ENCODE results near the gene KRTAP4-6.
"Not testable (repeated sequence)": the region's sequence is repeated elsewhere in the genome, so short reads cannot be mapped to it uniquely, and the experiment has no call there.

KRTAP4-6 gene

DNA sequence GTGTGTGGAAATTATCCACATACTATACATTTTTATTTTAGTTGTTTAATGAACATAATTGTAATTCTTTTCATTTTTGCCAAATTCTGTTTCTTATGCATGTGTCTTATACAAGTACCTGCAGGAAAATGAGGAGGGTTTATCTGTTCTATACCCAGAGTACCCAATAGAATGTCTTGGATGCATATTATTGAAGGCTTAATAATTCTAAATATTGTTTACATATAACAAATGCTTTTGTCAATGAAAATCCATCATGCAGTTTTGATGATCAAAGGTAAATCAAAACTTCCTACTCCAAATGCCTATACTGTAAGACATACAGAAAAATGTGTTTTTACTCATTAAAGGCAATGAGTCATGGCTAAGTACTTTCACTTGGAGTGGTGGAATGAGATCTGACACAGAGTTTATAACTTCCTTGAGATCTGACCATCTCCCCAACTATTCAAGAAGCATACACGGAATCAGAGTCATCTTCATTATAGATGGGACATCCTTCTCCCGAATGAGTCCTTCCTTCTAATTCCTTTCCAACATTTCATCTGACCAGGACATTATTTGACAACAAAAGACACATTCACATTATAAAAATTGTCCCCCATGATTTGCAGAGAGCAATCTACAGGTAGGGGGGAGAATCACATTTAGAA lies 35.8 kb downstream of the KRTAP4-6 start:
- DNase-seq: not testable (repeated sequence)

DNA sequence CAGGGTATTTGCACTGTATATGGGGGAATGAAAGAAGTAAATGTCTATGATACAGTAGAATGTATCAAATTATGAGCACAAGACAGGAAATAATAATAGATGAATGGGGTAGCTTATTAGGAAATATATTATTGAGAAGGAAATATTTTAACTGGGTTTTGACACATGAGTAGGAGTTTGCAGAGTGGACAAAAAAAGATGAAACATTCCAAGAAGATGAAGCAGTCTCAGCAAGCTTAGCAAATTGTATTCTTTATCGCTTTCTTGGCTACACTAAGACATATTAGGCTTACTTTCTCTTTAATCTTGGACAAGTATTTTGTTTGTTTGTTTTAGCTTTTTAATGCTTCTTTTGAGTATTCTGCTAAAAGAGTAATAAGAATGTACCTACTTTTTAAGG lies 36.4 kb downstream of the KRTAP4-6 start:
- no peak for DNase-seq

DNA sequence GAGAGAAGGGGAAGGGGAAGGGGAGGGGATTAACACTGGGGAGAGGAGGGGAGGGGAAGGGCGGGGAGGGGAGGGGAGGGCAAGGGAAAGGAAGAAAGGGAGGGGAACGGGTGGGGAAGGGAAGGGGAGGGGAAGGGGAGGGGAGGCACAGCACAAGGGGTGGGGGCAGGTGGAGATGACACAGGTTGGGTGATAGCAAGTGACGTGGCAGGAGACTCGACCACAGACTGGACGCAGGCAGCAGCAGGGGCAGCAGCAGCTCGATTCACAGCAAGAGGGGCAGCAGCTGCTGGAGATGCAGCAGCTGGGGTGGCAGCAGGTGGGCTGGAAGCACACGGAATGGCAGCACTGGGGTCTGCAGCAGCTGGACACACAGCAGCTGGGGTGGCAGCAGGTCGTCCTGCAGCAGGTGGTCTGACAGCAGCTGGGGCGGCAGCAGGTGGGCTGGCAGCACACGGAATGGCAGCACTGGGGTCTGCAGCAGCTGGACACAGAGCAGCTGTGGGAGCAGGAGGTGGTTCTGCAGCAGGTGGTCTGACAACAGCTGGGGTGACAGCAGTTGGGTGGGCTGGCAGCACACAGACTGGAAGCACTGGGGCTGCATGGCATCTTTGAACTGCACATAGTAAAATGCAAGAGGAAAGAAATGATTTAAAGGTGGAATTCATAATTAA lies 38.6 kb downstream of the KRTAP4-6 start, which contains the start of gene KRTAP4-16:
Gene KRTAP4-16 (minus strand): TSS at position 624 of the 674 bp plus-strand sequence. CDS start 0 bp downstream, at position 624.
- no peak for DNase-seq

DNA sequence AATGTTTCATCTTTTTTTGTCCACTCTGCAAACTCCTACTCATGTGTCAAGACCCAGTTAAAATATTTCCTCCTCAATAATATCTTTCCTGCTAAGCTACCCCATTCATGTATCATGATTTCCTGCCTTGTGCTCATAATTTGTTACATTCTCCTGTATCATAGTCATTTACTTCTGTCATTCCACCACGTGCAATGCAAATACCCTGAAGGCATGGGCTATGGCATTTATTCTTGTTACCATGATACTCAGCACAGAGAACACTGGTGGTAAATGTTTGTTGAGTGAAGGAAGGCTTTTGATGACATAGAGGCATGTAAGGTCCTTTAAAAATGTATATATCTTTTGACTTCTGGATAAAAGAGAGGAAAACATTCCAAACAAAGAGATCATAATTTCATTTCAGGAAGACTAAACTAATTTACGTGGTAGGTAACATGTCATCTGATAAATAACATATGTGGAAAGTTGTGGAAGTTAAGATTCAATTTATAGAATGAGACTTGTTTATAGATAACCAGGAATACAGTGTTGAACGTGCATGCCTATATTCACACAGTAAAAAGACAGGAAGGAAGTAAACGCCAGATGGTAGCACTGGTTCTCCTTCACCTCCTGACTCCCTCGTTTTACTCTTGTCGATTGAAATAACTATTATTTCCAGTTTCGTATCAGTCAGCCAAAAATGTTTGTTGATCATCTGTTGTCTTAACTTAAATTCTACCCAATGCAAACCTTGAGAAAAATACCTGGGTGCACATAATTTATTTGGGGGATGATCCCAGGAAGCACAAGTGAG lies 40.5 kb downstream of the KRTAP4-6 start:
- not testable (repeated sequence) for DNase-seq

DNA sequence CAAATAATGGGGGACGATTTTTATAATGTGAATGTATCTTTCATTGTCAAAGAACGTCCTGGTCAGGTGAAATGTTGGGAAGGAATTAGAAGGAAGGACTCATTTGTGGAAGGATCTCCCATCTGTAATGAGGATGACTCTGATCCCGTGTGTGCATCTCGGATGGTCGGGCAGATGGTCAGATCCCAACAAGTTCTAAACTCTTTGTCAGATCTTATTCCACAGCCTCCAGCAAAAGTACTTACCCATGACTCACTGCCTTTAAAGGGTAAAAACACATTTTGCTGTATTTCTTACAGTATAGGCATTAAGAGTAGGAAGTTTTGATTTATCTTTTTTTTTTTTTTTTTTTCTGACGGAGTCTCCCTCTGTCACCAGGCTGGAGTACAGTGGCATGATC lies 41.9 kb downstream of the KRTAP4-6 start:
- DNase-seq: no peak

DNA sequence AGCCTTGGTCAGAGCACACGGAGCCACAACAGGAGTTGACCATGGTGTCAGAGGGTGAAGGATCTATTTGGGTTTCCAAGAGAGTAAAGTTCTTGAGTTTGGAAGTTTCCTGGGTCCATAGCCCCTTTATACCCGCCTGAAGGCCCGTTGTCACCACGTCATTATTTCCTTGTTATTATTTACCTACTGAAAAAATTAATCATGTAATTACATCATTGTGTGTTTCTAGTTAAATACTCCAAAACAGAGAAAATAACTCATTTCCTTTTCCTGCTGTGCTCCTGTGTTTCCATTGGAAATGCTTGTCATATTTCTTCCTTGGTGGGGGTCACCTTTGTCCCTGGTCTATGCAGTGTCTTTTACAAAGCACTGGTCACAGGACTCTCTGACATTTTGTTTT lies 42.3 kb downstream of the KRTAP4-6 start, which contains the start of gene KRTAP4-8:
Gene KRTAP4-8 (minus strand): TSS at position 101 of the 400 bp plus-strand sequence. CDS start 58 bp downstream, at position 43.
- DNase-seq: no peak

DNA sequence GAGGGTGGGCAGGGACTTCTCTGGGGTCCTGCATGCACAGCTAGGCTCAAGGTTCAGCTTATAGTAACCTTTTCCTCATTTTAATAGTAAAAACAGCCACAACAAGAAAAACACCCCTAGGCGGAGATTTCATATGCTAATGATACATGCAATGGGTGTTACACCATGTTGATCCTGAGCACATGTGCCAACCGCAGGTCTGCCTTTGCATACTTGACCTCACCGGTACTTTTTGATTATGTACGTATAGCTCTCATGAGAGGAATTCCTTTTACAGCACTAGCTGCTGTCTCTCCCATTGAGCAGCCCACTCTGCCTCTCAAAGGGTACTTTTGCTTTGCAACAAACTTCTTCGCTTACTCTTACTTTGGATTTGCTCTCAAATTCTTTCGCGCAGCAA lies 44.3 kb downstream of the KRTAP4-6 start:
- DNase-seq: no peak
